Fibroblast of lung (primary cell): ENCODE data around the gene KIF20B. TPM values are rescaled to one million over a fixed set of nuclear protein-coding genes. Genes with fewer than 3 reads are reported as not detected.

ENCODE experiments used
- DNase-seq, 2 donors: peaks; one replicate each; pipeline versions ENCODE4 v3.0.0 to v3.0.0-alpha.2; 2010; ENCODE audit warnings: low read depth in 2 of 2
- H2AFZ ChIP-seq: 2 replicates; pipeline ENCODE4 v1.5.1; 2012; ENCODE audit warnings: low read length, control low read depth, inconsistent platforms
- H3K27ac ChIP-seq: 2 replicates; pipeline ENCODE4 v1.5.1; 2011; ENCODE audit warnings: low read length, control low read depth; ENCODE audit not compliant: insufficient read depth
- H3K27me3 ChIP-seq: 2 replicates; pipeline ENCODE4 v1.5.1; 2011; ENCODE audit warnings: mild to moderate bottlenecking, low read length; ENCODE audit not compliant: control insufficient read depth, insufficient read depth
- H3K36me3 ChIP-seq: 2 replicates; pipeline ENCODE4 v1.5.1; 2011; ENCODE audit warnings: low read length; ENCODE audit not compliant: control insufficient read depth, insufficient read depth
- H3K4me1 ChIP-seq: 2 replicates; pipeline ENCODE4 v1.5.1; 2011; ENCODE audit warnings: low read length; ENCODE audit not compliant: control insufficient read depth, insufficient read depth; ENCODE audit errors: extremely low read depth
- H3K4me2 ChIP-seq: 2 replicates; pipeline ENCODE4 v1.5.1; 2011; ENCODE audit warnings: low read length, control low read depth; ENCODE audit not compliant: insufficient read depth; ENCODE audit errors: extremely low read depth
- H3K4me3 ChIP-seq, 4 experiments: fragments of 200-600 bp in 1 of 4; sonication (generic) in 1 of 4; replicated peaks in 1 of 4; 2 replicates each; pipeline ENCODE4 v1.5.1; 2011 to 2016; ENCODE audit warnings: low read length in 4 of 4, low read depth in 3 of 4, mild to moderate bottlenecking in 3 of 4, control low read depth in 2 of 4, inconsistent platforms in 1 of 4, mixed read lengths in 1 of 4; ENCODE audit not compliant: insufficient read depth in 1 of 4; ENCODE audit errors: control extremely low read depth in 1 of 4
- H3K79me2 ChIP-seq: 2 replicates; pipeline ENCODE4 v1.5.1; 2012; ENCODE audit warnings: mild to moderate bottlenecking, low read length, inconsistent platforms; ENCODE audit not compliant: control insufficient read depth, insufficient read depth
- H3K9ac ChIP-seq: 2 replicates; pipeline ENCODE4 v1.5.1; 2011; ENCODE audit warnings: mild to moderate bottlenecking, low read length, control low read depth; ENCODE audit not compliant: insufficient read depth
- H3K9me3 ChIP-seq: 2 replicates; pipeline ENCODE4 v1.5.1; 2012; ENCODE audit warnings: low read depth, low read length; ENCODE audit not compliant: control insufficient read depth, insufficient read depth
- H4K20me1 ChIP-seq: 2 replicates; pipeline ENCODE4 v1.5.1; 2011; ENCODE audit warnings: low read length; ENCODE audit not compliant: control insufficient read depth, insufficient read depth; ENCODE audit errors: extremely low read depth
- CTCF ChIP-seq, 2 donors: IDR thresholded peaks in 1 of 2; conservative IDR thresholded peaks in 1 of 2; 1 replicate in 1 of 2; 2 replicates in 1 of 2; pipeline ENCODE4 v1.5.1; 2011 to 2012; ENCODE audit warnings: low read length in 2 of 2, control low read depth in 1 of 2, inconsistent platforms in 1 of 2, low read depth in 1 of 2, mild to moderate bottlenecking in 1 of 2
- EZH2 ChIP-seq: IDR thresholded peaks from 2 replicates; pipeline ENCODE4 v1.5.1; 2012; ENCODE audit warnings: low read length, control low read depth, mild to moderate bottlenecking; ENCODE audit errors: missing control alignments
- polyA plus RNA-seq, 2 donors: library from polyadenylated mRNA; depleted of rRNA in 1 of 2; stranded (reverse) in 1 of 2; unstranded in 1 of 2; fragments of >200 nt; gene quantifications; 2 replicates each; pipeline ENCODE4 v1.2.1, GENCODE V29; 2011 to 2012; ENCODE audit warnings: missing spikeins in 1 of 2
- total RNA-seq: library from RNA; depleted of rRNA; stranded (reverse); fragments of >200 nt; gene quantifications from 2 replicates; pipeline ENCODE4 v1.2.1, GENCODE V29; 2014

The KIF20B gene
- total and polyA plus RNA-seq, 2 donors (not counting 1 experiment from before 2014, with no cell fraction given), result 5.6 to 9.2 TPM

- Histone ChIP-seq H3K4me2 (no peak overlapping the region), H3K27me3 (no peaks in the 10 kb centered on the region), H3K79me2 (no peaks in the 10 kb centered on the region), H4K20me1 (no peaks in the 10 kb centered on the region), H2AFZ (no peak overlapping the region), H3K4me3 (no peak overlapping the region), H3K4me1 (no peaks in the 10 kb centered on the region), H3K9me3 (no peaks in the 10 kb centered on the region), H3K27ac (no peak overlapping the region), H3K36me3 (no peaks in the 10 kb centered on the region), H3K9ac (no peak overlapping the region)
- TF ChIP-seq EZH2 (no peak), CTCF (conservative IDR thresholded peaks at IDR 0.05 in 1 of 2, IDR thresholded peaks at IDR 0.05 in 1 of 2; ENCODE audit: low read depth in 1 of 2, low read length in 2 of 2) (no peak)
- DNase-seq, result peak in 1 of 2 donors; percentile 12
Measured at GRCh38 chr10:89670926-89671325, 30.5 kb upstream of the KIF20B start.

GRCh38 chr10:89677341-89677740 is 24.0 kb upstream of the KIF20B start:
- H3K36me3 ChIP-seq, result no peaks in the 10 kb centered on the region
- H3K4me3 ChIP-seq, result no peak overlapping the region
- DNase-seq, result no peak
- no peaks in the 10 kb centered on the region for H3K4me1 ChIP-seq
- no peak for TF ChIP-seq EZH2
- TF ChIP-seq CTCF (conservative IDR thresholded peaks at IDR 0.05 in 1 of 2, IDR thresholded peaks at IDR 0.05 in 1 of 2; ENCODE audit: low read depth in 1 of 2, low read length in 2 of 2), result no peak
- H2AFZ ChIP-seq, result no peak overlapping the region
- no peak overlapping the region for H3K27ac ChIP-seq
- H3K4me2 ChIP-seq, result no peak overlapping the region
- H3K79me2 ChIP-seq, result no peaks in the 10 kb centered on the region
- H3K9me3 ChIP-seq, result no peaks in the 10 kb centered on the region
- no peaks in the 10 kb centered on the region for H4K20me1 ChIP-seq
- no peak overlapping the region for H3K9ac ChIP-seq
- no peaks in the 10 kb centered on the region for H3K27me3 ChIP-seq

DNA sequence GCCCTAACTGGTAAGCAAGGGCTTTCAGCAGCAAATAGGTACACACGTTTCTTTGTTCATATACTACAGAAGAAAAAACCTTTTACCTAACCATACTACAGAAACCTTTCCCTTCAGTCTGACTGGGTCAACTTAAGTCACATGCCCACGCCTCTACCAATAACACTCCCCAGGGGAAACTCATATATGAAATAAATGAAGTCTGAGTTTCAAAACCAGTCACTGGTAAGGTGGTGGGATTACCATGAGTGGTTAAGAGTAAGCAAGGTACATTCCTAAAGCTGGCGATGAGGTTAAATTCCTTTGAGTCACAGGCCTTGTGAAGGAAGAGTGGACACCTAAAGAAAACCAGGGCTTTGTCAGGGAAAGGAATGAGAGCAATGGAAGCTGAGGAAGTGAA is 21.4 kb upstream of the KIF20B start:
- Histone ChIP-seq H4K20me1 (no peaks in the 10 kb centered on the region), H3K27me3 (no peaks in the 10 kb centered on the region), H2AFZ (no peak overlapping the region), H3K4me2 (no peak overlapping the region), H3K9me3 (no peaks in the 10 kb centered on the region), H3K4me3 (no peak overlapping the region), H3K79me2 (no peaks in the 10 kb centered on the region), H3K36me3 (no peaks in the 10 kb centered on the region), H3K27ac (no peak overlapping the region), H3K4me1 (no peaks in the 10 kb centered on the region), H3K9ac (no peak overlapping the region)
- no peak for TF ChIP-seq CTCF (conservative IDR thresholded peaks at IDR 0.05 in 1 of 2, IDR thresholded peaks at IDR 0.05 in 1 of 2; ENCODE audit: low read depth in 1 of 2, low read length in 2 of 2)
- no peak for TF ChIP-seq EZH2
- DNase-seq, result no peak
